GM19023 (cell line): ENCODE measurements around the gene FERMT3.

Experiments
- ATAC-seq: cut with Tn5 transposase; IDR thresholded peaks from one replicate; pipeline ENCODE4 v1.9.1; 2021; ENCODE audit warnings: mild to moderate bottlenecking, moderate library complexity; ENCODE audit not compliant: unreplicated experiment

Gene FERMT3

DNA sequence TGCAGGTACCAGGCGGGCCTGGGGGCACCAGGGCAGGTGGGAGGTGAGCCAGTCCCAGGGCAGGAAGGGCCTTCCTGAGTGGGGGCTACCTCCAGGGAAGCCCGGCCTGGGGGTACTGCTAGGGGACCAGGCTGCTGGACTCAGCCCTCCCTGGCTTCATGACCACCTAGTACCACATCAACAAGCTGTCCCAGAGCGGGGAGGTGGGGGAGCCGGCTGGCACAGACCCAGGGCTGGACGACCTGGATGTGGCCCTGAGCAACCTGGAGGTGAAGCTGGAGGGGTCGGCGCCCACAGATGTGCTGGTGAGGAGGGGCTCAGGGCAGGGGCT is 12.8 kb downstream of the FERMT3 start:
- ATAC-seq: no peak

DNA sequence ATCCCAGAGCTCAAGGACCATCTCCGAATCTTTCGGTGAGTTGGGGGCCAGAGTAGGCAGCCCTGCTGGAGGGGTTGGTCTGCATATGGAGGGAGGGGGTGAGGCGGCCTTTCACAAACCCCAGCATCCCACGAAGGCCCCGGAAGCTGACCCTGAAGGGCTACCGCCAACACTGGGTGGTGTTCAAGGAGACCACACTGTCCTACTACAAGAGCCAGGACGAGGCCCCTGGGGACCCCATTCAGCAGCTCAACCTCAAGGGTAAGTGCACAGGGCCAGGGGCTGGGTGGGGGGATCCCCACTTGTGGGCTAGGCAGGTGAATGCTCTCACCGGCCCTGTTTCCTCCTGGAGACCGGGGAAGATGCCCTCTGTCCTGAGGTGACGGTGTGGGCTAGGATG is 13.2 kb downstream of the FERMT3 start:
- ATAC-seq: no peak

DNA sequence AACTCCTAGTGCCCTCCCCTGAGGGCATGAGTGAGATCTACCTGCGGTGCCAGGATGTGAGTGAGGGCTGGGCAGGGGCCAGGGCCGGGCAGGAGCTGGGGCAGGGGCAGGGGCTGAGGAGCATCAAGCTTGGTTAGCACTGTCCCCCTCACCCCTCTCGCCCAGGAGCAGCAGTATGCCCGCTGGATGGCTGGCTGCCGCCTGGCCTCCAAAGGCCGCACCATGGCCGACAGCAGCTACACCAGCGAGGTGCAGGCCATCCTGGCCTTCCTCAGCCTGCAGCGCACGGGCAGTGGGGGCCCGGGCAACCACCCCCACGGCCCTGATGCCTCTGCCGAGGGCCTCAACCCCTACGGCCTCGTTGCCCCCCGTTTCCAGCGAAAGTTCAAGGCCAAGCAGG is 13.8 kb downstream of the FERMT3 start:
- ATAC-seq: no peak

DNA sequence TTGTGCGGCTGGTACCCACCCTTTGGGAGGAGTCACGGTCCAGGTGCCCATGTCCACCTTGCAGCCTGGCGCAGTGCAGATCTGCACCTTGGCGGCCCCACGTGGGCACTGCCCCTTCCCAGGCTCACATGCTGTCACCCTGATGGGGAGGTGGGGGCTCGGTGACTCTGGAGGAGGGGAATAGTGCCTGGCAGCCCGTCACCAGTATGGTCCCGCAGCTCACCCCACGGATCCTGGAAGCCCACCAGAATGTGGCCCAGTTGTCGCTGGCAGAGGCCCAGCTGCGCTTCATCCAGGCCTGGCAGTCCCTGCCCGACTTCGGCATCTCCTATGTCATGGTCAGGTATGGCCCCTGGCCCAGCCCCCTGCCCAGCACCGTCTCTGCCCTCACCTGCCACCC is 14.3 kb downstream of the FERMT3 start:
- no peak for ATAC-seq

DNA sequence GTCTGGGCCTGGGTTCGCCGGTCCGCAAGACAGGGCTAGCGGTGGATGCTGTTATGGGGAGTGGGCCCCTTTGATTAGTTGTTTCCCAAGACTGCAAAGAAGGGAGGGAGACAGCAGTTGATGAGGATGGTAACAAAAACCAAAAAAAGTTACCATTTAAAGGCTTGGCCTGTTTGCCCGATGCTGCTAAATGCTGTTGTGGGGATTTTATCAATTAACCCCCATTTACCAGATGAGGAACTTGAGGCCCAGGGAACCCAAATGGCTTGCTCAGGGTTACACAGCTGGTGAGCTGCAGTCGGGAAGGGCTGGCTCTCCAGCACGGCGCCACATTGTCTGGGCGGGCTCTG is 16.1 kb downstream of the FERMT3 start:
- no peak for ATAC-seq

DNA sequence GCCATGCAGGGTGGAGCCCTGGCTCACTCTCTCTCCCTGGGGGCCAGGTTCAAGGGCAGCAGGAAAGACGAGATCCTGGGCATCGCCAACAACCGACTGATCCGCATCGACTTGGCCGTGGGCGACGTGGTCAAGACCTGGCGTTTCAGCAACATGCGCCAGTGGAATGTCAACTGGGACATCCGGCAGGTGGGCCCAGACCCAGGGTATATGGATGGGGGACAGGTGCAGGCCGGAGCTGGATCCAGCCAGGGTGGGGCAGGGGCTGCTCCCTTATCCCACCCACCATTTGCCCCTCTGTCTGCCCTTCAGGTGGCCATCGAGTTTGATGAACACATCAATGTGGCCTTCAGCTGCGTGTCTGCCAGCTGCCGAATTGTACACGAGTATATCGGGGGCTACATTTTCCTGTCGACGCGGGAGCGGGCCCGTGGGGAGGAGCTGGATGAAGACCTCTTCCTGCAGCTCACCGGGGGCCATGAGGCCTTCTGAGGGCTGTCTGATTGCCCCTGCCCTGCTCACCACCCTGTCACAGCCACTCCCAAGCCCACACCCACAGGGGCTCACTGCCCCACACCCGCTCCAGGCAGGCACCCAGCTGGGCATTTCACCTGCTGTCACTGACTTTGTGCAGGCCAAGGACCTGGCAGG is 16.6 kb downstream of the FERMT3 start:
- ATAC-seq: no peak

DNA sequence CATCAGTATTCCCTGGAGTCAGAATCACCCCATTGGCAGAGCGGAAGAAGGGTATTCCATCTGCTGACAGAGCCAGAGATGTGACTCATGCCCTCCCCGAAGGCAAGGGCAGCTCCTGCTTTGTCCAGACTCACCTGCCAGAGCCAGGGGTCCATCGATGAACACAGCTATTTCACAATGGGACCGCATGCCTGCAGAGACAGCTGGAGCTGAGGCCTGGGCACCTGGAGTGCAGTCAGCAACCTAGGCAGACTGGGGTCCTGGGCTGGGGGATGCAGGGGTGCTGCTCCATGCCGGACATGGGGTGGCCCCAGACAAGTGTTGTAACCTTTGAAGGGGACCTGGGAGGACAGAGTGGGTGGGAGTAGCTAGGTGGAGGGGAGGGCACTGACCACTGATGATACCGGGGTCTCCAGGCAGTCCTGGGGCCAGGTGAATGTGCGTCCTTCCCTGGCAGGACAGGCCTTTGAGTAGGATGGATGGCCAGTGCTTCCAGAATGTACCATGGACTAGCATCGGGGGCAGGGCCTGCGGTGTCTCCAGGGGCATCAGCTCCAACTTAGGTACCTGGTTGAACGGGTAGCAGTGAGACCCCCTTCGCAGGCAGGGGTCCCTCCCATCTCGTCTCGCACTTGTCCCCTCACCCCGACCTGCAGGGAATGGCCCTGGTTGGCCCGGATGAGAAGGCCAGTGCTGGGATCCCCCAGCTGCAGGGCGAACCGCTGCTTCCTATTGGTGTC is 17.8 kb downstream of the FERMT3 start:
- ATAC-seq: no peak

DNA sequence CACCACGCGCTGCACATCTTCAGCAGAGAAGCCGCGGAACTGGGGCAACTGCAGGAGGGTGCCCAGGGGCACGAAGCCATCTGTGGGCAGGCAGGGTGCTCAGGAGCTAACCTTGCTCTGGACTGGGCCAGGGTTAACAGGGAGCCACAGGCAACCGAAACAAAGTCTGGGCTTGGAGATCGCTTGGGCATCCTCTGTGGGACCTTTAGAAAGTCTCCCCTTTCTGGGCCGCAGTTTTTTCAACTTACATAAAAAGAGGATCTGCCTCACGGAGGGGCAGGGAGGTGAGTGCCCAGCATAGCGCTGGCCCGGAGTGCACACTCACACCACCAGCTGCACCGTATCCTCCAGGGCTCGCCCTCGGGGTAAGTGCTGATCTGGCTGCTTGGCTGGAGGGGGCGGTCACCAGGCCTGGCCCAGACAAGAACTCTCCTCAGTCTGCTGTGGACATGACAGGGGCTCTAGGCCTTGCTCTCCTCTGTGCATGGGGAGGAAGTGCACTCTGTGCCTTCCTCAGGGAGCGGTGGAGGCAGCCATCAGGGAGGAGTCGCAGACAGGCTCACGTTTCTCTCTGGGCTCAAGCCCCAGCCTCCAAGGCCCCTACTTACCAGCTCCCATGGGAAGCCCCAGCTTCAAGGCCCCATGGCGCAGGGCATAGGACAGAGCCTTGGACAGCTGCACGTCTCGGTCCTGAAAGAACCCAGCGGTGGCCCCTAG is 18.5 kb downstream of the FERMT3 start:
- ATAC-seq: no peak

DNA sequence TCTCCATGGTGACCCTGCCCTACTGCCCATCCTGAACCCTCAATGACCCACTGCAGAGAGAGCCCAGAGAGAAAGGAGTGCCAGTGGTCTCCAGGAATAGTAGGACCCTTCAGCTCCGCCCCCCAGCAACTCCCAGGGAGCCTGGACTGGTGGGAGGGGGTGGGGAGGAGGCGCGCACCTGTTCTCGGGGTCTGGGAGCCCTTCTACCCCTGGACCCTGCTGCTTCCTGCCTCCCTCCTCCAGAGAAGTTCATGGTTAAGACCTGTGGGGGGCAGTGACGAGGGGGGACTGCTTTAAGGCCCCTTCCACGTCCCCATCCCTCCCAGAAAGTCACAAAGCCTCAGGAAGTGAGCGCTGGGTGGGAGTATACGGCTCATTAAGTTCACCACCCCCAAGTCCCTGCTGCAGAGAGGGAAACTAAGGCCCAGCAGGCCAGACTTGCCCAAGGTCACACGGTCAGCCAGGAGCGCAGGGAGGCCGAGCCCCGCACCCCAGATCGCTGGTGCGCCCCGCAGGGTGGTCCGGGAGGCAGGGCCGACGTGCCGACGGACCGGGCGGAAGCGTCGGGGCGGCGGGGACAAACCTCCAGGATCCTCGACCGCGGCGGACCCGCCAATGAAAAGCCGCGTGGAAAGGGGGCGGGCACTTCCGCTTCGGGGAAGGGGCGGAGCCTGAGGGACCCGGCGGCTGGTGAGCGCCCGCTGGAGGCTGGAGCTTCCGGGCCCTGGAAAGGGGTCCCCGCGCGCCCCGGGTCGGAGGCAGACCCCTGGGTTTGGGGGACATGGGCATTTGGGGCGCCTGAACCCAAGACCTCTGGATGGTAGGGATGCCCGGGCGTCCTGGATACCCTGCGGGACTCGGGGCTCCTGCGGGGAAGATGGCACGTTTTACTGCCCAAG is 19.3 kb downstream of the FERMT3 start, which contains the start of the genes NUDT22 and TRPT1:
Gene NUDT22, plus strand, starts transcription at position 667 of the 899 bp plus-strand sequence. CDS start 379 bp downstream, outside the sequence.
Gene TRPT1, minus strand, starts transcription at position 579 of the 899 bp plus-strand sequence. Its CDS starts 326 bp downstream, at position 253.
- ATAC-seq: peak; percentile 51

DNA sequence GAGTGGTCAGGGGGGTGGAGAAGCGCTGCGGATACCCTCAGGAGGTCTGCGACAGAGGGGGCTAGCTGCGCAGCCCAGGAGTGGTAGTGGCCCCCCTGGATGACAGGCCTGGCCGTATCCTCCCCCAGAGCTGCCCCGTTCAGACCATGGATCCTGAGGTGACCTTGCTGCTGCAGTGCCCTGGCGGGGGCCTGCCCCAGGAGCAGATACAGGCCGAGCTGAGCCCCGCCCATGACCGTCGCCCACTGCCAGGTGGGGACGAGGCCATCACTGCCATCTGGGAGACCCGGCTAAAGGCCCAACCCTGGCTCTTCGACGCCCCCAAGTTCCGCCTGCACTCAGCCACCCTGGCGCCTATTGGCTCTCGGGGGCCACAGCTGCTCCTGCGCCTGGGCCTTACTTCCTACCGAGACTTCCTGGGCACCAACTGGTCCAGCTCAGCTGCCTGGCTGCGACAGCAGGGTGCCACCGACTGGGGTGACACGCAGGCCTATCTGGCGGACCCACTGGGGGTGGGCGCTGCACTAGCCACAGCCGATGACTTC is 20.1 kb downstream of the FERMT3 start:
- ATAC-seq: no peak

DNA sequence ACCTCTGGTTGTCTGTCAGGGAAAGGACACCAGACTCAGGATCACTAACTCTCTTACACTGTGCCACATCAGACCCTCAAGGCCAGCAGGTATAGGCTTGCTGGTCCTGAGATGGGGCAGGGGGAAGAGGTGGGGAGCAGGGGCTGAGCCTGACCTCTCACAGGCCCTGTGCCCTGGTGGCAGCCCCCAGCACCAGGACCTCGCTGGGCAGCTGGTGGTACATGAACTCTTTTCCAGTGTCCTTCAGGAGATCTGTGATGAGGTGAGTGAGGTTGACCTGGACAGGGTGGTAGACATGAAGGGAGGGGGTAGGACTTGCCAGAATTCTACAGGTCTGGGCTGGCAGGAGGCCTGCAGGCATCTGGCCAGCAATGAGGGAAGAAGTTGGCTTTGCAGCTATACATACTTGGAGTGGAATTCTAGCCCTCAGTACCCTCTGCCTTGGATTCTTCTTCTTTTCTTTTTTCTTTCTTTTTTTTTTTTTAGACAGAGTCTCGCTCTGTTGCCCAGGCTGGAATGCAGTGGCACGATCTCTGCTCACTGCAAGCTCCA is 21.0 kb downstream of the FERMT3 start:
- no peak for ATAC-seq

DNA sequence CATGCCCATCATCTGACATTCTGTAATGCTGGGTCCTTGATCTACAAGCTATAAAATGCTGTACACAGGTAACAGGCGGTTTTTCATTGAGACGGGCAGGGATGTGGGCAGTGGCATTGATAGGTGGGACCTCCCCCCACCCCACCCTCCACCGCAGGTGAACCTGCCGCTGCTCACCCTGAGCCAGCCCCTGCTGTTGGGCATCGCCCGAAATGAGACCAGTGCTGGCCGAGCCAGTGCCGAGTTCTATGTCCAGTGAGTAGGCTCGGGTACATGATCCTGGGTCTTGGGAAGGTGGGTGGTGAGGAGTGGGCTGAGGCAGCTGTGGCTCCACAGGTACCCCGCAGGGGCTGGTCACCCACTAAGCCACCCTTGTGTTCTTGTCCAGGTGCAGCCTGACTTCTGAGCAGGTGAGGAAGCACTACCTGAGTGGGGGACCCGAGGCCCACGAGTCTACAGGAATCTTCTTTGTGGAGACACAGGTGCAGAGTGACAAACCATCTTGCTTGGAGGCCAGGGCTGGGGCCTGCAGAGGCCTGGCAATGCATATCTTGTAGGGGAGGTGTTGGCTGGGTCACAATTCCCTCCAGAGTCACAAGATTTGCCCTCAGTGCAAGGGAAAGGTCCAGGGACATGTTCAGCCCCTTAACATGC is 22.7 kb downstream of the FERMT3 start:
- ATAC-seq: no peak

DNA sequence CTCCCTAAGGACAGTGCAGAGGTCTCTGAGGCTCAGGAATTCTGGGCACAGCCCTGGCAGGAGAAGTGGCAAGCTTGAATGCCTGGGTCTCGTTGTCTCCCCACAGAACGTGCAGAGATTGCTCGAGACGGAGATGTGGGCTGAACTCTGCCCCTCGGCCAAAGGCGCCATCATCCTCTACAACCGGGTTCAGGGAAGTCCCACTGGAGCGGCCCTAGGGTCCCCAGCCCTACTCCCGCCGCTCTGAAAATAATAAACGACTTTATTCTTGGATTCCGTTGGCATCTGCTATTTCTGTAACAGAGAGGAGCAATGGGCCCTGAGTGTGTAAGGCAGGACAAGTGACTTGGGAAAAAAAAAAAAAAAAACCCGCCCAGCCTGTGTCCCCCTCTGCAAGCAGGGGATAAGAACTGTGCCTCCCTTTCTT is 23.2 kb downstream of the FERMT3 start:
- no peak for ATAC-seq

DNA sequence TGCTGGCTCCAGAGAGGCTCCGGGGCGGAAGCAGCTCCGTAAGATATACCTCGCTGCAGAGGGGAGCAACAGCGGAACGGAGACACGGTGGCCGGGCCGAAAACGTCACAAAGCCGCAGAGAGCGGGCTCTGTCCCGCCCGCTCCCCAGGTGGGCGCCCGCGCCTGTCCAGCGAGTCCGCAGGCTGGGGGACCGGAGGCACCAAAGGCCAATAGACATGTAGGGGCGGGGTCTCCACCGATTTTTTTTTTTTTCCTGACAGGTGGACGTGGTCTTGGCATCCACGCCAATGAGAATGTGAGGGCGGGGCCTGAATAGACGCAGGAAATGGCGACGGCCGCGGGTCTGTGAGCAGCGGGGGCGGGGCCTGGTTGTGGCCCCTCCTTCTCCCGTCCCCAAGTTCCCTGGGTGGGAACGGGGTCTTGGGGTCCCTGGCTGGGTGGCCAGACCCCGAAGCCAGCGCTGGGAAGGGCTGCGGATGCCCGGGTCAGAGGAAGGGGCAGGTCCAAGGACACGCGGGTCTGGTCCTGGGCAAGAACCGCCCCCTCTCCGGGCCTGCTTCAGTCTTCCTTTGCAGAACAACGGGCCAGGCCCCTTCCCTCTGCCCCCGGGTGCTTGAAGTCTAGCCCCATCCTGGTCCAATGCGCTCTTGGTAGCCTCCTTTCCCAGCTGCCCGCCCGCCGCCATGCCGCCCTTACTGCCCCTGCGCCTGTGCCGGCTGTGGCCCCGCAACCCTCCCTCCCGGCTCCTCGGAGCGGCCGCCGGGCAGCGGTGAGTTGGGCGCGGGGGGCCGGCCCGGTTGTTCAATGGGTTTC is 23.9 kb downstream of the FERMT3 start, which contains the start of gene DNAJC4:
Gene DNAJC4, plus strand, starts transcription at position 378 of the 814 bp plus-strand sequence. Its CDS starts 307 bp downstream, at position 685.
- peak; percentile 44 for ATAC-seq

DNA sequence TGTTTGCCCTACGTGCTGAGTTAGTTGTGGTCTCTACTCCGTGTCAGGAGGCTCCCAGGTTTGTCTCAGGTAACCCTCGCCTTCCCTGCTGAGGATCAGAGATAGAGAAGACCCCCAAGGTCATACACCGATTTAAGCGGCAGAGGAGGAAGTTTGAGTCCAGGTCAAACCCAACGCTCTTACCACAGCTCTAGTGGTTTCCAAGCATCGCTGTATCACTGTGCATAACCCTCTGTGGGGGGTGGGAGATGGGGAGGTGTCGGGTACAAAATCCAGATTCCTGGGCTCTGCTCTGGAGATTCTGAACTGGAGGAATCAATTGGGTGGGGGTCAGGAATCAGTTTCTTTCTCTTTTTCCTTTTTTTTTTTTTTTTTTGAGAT is 24.5 kb downstream of the FERMT3 start:
- ATAC-seq: no peak

DNA sequence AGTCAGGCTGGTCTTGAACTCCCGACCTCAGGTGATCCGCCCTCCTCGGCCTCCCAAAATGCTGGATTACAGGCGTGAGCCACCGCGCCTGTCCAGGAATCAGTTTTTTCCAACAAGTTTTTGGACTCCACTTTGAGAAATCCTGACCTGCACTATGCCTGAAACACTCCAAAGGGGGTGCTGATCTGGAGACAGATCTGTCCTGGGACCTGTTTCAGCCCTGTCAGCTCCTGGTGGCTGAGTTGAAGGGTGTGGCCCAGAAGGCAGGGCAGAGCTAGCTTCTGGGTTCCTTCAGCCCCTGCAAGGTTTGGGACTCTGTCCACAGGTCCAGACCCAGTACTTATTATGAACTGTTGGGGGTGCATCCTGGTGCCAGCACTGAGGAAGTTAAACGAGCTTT is 25.0 kb downstream of the FERMT3 start:
- no peak for ATAC-seq

DNA sequence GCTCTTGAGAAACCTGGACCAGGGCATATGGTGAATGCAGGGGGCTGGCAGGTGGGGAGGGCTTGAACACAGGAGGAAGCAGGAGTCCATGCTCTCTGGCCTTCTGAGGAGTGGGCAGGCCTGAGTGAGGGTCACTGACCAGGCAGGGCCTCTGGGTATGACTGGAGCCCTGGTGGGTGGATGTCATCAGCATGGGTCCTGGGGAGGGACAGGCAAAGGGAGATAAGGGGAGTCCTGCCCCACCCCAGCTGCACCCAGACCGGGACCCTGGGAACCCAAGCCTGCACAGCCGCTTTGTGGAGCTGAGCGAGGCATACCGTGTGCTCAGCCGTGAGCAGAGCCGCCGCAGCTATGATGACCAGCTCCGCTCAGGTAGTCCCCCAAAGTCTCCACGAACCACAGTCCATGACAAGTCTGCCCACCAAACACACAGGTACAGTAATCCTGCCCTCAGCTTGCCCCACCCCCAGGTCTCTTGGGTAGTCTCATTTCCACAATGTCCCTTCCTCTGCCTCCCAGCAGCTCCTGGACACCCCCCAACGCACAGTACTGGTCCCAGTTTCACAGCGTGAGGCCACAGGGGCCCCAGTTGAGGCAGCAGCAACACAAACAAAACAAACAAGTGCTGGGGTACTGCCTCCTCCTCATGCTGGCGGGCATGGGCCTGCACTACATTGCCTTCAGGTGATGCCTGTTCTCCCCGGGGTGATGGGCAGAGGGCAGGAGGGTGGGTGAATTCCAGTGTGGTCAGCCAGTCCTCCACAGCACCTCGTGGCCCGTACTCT is 25.9 kb downstream of the FERMT3 start:
- ATAC-seq: no peak

DNA sequence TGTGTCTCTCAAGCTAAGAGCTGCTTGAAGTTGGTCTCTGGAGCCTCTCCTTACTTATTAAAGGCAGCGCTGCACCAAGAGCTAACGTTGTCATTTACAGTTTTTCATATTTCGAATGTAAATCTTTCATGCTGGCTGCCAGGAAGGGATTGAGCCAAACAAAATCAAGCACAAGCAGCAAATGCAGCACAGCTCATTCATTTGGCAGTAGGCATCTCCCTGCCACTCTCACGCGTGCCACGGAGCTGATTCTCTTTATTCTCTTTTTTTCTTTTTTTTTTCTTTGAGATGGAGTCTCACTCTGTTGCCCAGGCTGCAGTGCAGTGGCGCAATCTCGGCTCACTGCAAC is 26.4 kb downstream of the FERMT3 start:
- ATAC-seq: no peak
